ENCODE results near the gene ATOH8. TPM values are rescaled to one million over a fixed set of nuclear protein-coding genes. Genes with fewer than 3 reads are reported as not detected.

The ATOH8 gene
- polyA plus RNA-seq, 5 donors, result 25.6 to 38.9 (median 37.3) TPM

- DNase-seq, result no peak
These were observed 36.3 kb upstream of the ATOH8 start for GRCh38 chr2:85717308-85718008.

GRCh38 chr2:85718009-85718391 lies 35.8 kb upstream of the ATOH8 start:
- DNase-seq, result no peak

DNA sequence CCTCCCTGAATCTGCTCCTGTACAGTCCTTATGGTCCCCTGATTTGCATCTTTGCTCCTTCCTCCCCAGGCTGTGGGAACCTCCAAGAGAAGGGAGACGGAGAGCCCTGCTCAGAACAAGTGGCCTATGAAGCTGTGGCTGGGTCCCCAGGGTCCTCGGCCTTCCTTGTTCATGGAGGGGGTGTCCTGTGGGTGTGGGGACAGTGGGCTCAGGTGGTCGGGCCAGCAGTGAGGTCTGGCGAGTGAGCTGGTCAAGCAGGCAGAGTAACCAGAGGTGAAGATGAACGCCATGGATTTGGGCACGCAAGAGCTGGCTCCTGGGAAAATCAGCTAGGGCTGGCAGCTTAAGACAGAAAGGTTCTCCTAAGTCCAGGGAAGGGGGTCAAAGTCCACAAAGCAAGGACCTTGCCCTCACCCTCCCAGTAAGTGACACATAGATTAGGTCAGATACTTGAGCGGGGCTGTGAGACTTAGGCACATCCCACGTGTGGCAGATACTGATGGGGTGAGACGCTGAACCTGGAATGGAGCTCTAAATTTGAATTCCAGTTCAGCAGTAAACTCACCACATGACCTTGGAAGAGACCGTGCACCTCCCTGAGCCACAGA lies 34.8 kb upstream of the ATOH8 start:
- DNase-seq, result no peak

DNA sequence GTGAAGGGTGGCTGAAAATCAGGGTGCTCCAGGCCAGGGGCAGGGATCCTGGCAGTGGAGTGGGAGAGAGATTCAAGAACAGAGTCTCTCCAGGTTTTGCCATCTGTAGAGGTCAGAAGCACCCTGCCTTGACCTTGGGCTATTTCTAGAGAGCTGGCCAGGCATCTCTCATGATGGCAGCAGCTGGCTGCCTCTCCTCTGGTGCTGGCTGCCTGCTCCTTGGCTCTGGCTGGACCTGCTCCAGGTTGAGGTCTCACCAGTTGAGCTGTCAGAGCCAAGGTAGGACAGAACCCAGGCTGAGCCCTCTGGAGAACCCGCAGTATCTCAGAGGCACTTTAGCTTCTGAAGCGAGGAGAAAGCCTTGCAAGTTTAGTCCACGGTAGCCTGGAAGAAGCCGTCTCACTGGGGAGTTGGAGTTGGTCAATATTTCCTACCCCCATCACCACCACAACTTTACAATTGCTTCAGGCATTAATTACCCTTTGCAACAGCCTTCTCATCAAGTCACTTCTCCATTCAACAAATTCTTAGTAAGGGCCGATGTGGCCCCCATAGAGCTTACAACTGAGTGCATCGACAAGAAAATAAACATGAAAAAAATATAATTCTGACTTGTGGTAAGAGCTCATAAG lies 34.1 kb upstream of the ATOH8 start:
- DNase-seq, result no peak

- DNase-seq, result no peak
These were observed 33.3 kb upstream of the ATOH8 start for GRCh38 chr2:85720533-85720932.

GRCh38 chr2:85721641-85722040 lies 32.1 kb upstream of the ATOH8 start:
- no peak for DNase-seq

DNA sequence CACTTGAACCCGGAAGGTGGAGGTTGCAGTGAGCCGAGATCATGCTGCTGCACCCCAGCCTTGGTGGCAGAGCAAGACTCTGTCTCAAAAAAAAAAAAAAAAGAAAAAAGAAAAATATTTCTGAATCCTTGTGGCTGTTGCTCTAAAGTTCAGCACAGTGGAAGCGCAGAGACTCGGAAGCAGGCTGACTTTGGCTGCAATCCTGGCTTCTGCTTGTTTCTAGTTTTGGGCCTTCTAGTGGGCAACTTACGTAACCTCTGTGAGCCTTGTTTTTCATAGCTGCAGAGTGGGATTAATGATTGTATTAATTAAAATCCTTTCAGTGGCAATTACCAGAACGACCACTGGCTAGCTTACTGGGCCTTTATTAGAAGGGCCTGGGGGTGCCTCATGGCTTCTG lies 31.3 kb upstream of the ATOH8 start:
- DNase-seq, result no peak

- no peak for DNase-seq
These were observed 30.0 kb upstream of the ATOH8 start for GRCh38 chr2:85723707-85724360.

- no peak for DNase-seq
These were observed 29.0 kb upstream of the ATOH8 start for GRCh38 chr2:85724731-85725181.

DNA sequence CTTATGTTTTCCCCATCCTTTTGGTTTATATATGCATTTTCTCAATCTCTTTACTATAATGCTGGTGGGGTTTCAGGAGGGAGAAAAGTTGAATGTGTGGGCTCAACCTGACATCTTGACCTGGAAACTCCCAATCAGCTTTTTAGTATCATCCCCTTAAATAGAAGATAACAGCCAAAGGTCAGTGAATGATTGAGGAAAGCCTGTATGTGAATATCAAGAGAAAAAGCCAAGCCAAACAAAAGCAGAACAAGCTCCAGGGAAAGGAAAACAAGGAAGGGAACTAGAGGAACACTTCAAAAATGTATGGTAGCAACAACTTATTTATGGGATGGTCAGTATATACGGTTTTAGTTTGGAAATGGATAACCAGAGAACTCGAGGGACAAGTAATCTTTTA lies 28.3 kb upstream of the ATOH8 start:
- no peak for DNase-seq

DNA sequence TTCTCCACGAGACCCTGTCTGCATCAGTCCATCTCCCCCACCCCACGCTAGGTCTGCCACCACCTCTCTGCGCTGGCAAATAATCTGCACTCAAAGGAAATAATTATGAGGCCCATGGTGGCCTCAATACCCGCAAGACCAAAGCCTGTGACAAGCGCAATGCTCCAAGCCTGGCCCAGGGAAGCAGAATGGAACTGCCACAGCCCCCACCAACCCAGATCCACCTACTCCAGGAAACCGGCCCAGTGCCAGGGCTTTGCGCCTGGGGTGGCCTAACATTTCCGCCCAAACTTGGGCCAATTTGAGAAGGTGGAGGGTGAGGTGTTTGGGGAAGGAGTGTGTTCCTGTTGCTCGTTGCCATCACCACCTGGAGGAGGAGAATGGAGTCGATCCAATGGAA lies 26.0 kb upstream of the ATOH8 start:
- no peak for DNase-seq

GRCh38 chr2:85728342-85728741 lies 25.4 kb upstream of the ATOH8 start:
- no peak for DNase-seq

GRCh38 chr2:85728883-85729824 lies 24.6 kb upstream of the ATOH8 start:
- DNase-seq, result peak; percentile 82 to 86

DNA sequence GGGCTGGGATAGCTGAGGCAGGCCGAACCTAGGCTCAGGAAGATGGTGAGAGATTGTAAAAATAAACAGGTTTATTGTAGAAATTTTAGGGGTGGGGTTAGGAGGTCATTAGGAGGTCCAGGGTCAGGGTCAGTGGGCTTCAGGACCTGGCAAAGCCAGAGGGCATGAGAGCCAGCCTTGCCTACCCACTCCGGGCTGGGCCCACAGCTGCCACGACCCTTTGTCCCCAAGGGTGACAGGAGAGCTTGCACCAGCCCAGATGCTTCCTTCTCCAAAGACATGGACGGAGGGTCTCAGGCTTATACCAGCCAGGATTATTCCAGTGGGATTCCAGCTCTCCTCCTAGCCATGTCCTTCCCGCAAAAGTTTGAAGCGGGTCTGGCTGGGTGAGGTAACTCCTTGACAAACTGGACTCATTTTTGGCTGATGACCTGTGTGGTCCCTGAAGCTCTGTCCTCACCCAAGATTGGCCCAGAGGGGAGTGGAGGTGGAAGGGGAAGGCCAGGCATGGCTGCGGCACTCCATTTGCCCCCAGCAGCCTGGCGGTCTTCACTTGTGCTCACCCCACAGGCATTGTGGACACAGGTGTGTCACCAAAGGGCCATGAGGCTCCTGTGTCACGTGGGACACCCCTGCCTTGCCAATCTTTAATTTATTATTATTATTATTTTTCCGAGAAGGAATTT lies 23.8 kb upstream of the ATOH8 start:
- no peak for DNase-seq

DNA sequence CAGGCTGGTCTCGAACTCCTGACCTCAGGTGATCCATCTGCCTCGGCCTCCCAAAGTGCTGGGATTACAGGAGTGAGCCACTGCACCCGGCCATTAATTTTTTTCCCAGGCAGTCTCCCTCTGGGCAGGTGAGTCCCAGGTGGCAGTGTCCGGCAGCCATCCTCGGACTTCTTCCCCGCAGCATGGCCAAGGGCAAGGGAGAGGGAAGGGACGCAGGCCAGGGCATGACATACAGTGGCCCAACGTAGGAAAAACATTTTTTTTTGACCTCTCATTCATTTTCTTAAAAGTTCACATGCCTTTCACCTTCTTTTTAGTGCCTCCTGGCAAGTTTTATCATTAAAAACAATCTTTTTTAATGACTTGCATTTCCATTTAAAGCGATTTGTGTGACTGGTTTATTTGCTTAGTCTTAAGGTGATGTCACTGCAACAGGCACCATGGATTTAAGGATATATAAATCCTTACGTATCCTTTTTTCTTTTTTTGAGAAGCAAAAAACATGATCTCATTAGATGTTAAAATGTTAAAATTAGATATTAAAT lies 23.0 kb upstream of the ATOH8 start:
- DNase-seq, result no peak

GRCh38 chr2:85731606-85732005 lies 22.2 kb upstream of the ATOH8 start:
- DNase-seq, result no peak

DNA sequence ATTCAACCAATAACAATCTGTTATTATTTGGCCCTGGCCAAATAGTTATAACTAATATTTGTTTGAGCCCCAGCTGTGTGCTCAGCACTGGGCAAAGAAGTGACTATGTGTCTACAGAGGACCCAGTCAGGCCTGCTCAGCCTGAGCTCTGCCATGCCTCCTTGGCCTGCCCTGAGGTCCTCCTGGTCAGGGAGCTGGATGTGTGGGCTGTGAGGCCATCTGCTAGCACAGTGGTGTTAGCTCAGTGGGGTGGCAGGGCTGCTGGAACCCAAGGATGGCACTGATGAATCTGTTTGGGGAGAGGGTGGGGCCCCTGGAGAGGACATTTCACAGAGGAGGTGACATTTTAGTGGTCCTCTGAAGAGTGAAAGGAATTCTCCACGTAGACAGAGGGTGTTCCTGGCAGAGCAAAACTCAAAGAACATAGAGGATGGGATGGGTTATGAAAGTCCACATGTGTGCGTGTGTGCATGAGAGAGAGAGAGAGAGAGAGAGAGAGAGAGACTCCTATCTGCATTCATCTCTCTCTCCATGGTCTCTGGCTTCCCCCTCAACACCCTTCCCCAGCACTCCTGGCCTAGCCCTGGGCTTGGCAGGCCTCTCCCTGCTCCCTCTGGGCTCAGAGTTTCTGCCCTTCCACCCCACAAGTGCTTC lies 21.2 kb upstream of the ATOH8 start:
- DNase-seq, result no peak

DNA sequence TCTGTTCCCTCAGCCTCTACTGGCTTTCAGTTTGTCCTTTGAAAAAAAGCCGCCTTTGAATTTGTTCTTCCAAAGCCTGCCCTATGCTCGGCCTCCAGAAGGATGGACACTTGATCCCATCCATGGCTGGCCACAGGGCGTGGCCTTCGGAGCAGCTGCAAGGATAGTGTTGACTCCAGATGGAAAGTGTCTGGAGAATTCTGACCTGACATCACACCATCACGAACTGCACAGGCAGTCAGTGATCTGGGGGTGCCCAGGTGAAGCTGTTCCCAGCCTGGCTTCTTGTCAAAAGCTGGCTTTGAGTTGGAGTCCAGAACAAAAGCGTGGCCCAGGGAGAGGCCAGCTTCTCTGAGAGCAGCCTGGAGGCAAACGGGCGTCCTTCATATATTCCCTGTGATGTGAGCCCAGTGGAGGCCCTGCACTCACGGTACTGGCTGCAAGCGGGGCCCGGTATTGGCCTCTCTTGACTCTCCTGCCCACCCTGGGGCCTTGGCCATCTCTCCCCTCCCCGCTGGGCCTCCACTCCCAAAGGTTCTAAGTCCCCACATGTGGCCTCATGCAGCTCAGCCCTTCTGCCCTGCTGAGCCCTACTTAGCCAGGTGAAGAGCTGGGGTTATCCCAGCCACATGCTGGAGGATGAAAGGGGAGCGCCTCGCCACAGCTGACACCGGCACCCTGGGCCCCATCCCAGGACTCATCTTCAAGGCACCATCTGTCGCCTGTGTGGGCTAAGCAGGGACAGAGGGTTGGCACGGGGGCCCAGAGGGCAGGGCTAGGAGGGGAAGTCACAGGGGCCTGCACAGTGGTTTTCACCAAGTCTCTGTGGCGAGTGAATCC lies 20.4 kb upstream of the ATOH8 start:
- DNase-seq, result no peak

GRCh38 chr2:85734015-85734414 lies 19.8 kb upstream of the ATOH8 start:
- no peak for DNase-seq
